Measurements from ENCODE around the gene PLOD3.
A peak's percentile ranks its signal among the peaks of the same experiment; 100 is the strongest.
"Not testable (repeated sequence)": the region's sequence is repeated elsewhere in the genome, so short reads cannot be mapped to it uniquely, and the experiment has no call there.

PLOD3 gene

DNA sequence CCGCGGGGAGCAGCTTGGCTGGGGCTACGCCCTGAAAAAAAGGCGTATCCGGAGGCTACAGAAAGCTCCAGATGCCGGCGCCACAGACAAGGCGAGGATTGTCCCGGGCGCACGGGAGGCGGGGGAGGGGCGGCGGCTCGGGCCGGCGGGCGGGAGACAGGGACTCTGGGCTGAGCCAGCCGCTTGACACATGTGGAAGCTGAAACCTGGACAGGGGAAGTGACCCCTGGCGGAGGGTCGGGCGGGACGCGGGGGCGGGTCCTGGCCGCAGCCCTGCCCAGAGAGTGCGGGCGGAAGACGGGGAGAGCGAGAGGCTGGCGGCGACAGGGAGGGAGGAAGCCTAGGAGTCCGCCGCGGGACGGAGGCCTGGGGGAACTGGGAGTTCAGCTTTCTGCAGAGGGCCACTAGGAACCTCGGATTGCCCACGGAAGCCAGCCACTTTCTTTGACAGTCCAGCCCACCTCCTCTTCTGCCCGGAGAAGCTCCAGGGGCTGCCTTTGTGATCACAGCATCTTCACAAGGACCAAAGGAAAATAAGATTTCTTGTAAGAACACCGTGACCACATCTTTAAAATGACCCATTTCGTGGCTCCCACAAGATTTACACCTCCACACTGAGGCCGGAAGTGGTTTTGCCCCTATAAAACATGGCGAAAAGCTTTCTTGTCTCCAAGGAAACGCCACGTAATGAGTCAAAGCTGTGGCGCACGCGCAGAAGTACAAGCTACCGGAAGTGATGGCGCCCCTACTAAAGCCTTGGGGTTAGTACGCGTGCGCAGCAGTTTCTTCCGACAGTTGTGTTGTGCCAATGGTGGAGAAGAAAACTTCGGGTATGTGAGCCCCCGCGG is at the start of gene PLOD3, which contains the start of gene ZNHIT1:
Gene PLOD3, minus strand, starts transcription at position 194 of the 848 bp plus-strand sequence. CDS start 307 bp downstream, outside the sequence.
Gene ZNHIT1, plus strand, starts transcription at position 778 of the 848 bp plus-strand sequence. Its CDS starts 31 bp downstream, at position 809.
- Histone ChIP-seq H3K36me3 (ENCODE audit: control insufficient read depth in 2 of 2, insufficient read depth in 2 of 2, low read length in 2 of 2) (peaks cover 0 to 8% of the 10 kb centered on the region in 2 donors), H3K27ac (ENCODE audit: low read length) (peak within 1 kb of the TSS; percentile 80), H3K4me1 (ENCODE audit: control insufficient read depth, insufficient read depth, low read length) (peaks cover 35% of the 10 kb centered on the region), H3K9me3 (ENCODE audit: control insufficient read depth in 2 of 2, low read length in 2 of 2) (no peaks in the 10 kb centered on the region), H3K27me3 (ENCODE audit: control insufficient read depth in 1 of 2, insufficient read depth in 2 of 2, low read length in 2 of 2) (no peaks in the 10 kb centered on the region), H3K4me3 (ENCODE audit: low read length in 2 of 2) (peak within 1 kb of the TSS; percentile 90 to 97), H3K9ac (ENCODE audit: low read length in 2 of 2) (peak within 1 kb of the TSS; percentile 80 to 81)

DNA sequence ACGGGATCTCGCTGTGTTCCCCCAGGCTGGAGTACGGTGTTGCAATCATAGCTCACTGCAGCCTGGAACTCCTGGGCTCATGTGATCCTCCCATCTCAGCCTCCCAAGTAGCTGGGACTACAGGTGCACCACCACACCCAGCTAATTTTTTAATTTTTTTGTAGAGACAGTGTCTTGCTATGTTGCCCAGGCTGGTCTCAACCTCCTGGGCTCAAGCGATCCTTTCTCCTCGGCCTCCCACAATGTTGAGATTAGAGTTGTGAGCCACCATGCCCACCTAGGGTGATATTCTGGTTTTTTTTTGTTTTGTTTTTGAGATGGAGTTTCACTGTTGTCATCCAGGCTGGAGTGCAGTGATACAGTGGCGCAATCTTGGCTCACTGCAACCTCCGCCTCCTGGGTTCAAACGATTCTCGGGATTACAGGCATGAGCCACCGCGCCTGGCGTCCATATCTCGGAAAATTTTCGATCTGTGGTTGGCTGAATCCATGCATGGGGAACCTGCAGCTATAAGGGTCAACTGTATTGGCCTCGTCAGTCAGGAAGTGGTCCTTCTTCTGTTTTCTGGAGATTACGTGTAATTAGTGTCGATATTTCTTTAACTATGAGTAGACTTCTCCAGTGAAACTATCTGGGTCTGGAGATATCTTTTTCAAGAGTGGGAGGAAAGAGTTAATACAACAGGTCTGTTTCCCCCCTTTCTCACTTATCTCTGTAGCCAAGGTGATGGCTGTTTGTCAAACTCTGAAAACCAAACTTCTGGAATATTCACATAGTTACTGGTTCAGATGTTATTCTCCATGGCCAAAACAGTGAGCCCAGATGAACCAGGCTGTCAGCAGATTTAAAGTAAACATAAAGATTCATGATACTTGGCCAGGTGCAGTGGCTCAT is 48.5 kb upstream of the PLOD3 start:
- no peaks in the 10 kb centered on the region for H3K4me1 ChIP-seq (ENCODE audit: control insufficient read depth, insufficient read depth, low read length)

GRCh38 chr7:101264102-101264706 is 46.8 kb upstream of the PLOD3 start:
- not testable (repeated sequence) for H3K4me1 ChIP-seq (ENCODE audit: control insufficient read depth, insufficient read depth, low read length); H3K27me3 ChIP-seq (ENCODE audit: control insufficient read depth in 1 of 2, insufficient read depth in 2 of 2, low read length in 2 of 2); H3K36me3 ChIP-seq (ENCODE audit: control insufficient read depth in 2 of 2, insufficient read depth in 2 of 2, low read length in 2 of 2); H3K9me3 ChIP-seq (ENCODE audit: control insufficient read depth in 2 of 2, low read length in 2 of 2); H3K9ac ChIP-seq (ENCODE audit: low read length in 2 of 2); H3K4me3 ChIP-seq (ENCODE audit: low read length in 2 of 2); H3K27ac ChIP-seq (ENCODE audit: low read length)

More for the DNA sequence above, 48.5 kb upstream of the PLOD3 start:
- peaks cover 0 to 2% of the 10 kb centered on the region in 2 donors for H3K27me3 ChIP-seq (ENCODE audit: control insufficient read depth in 1 of 2, insufficient read depth in 2 of 2, low read length in 2 of 2)
- no peak overlapping the region for H3K9ac ChIP-seq (ENCODE audit: low read length in 2 of 2)
- H3K36me3 ChIP-seq (ENCODE audit: control insufficient read depth in 2 of 2, insufficient read depth in 2 of 2, low read length in 2 of 2) = no peaks in the 10 kb centered on the region
- H3K9me3 ChIP-seq (ENCODE audit: control insufficient read depth in 2 of 2, low read length in 2 of 2) = no peaks in the 10 kb centered on the region
- H3K4me3 ChIP-seq (ENCODE audit: low read length in 2 of 2) = no peak overlapping the region
- no peak overlapping the region for H3K27ac ChIP-seq (ENCODE audit: low read length)

DNA sequence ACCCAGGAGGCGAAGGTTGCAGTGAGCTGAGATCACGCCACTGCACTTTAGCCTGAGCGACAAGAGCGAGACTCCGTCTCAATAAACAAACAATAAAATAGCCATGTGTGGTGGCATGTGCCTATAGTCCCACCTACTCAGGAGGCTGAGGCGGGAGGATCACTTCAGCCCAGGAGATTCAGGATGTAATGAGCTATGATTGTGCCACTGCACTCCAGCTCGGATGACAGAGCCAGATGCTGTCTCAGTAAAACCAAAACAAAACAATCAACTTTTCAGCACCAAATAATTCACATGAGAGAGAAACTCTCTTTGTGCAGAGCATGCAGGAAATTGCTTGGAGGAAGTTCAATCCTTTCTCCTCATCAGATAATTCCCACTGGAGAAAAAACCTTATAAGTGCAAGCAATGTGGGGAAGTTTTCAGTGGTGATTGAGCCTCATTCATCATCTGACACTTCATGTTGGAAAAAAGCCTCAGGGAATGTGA is 40.9 kb upstream of the PLOD3 start:
- no peak overlapping the region for H3K4me3 ChIP-seq (ENCODE audit: low read length in 2 of 2)
- H3K36me3 ChIP-seq (ENCODE audit: control insufficient read depth in 2 of 2, insufficient read depth in 2 of 2, low read length in 2 of 2) = no peaks in the 10 kb centered on the region
- no peak overlapping the region for H3K27ac ChIP-seq (ENCODE audit: low read length)
- H3K9me3 ChIP-seq (ENCODE audit: control insufficient read depth in 2 of 2, low read length in 2 of 2) = no peaks in the 10 kb centered on the region
- H3K27me3 ChIP-seq (ENCODE audit: control insufficient read depth in 1 of 2, insufficient read depth in 2 of 2, low read length in 2 of 2) = peaks cover 0 to 2% of the 10 kb centered on the region in 2 donors
- no peaks in the 10 kb centered on the region for H3K4me1 ChIP-seq (ENCODE audit: control insufficient read depth, insufficient read depth, low read length)
- no peak overlapping the region for H3K9ac ChIP-seq (ENCODE audit: low read length in 2 of 2)

DNA sequence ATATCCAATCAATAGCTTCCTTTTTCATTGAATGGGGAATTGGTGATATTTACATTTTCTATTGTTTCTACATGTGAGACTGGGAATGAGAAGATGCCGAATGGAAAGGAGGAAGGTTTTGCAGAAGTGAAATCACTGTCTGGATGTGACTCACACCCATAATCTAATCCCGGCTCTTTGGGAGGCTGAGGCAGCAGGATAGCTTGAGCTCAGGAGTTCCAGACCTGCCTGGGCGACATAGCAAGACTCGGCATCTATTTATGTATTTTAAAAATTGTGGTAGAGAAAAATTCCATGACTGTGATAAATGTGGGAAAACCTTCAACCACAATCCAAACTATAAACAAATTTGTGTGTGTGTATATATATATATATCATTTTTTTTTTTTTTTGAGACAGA is 38.4 kb upstream of the PLOD3 start:
- H3K36me3 ChIP-seq (ENCODE audit: control insufficient read depth in 2 of 2, insufficient read depth in 2 of 2, low read length in 2 of 2) = no peaks in the 10 kb centered on the region
- no peaks in the 10 kb centered on the region for H3K9me3 ChIP-seq (ENCODE audit: control insufficient read depth in 2 of 2, low read length in 2 of 2)
- peaks cover 0 to 2% of the 10 kb centered on the region in 2 donors for H3K27me3 ChIP-seq (ENCODE audit: control insufficient read depth in 1 of 2, insufficient read depth in 2 of 2, low read length in 2 of 2)
- no peak overlapping the region for H3K4me3 ChIP-seq (ENCODE audit: low read length in 2 of 2)
- H3K9ac ChIP-seq (ENCODE audit: low read length in 2 of 2) = no peak overlapping the region
- peaks cover 10% of the 10 kb centered on the region for H3K4me1 ChIP-seq (ENCODE audit: control insufficient read depth, insufficient read depth, low read length)
- H3K27ac ChIP-seq (ENCODE audit: low read length) = no peak overlapping the region

- H3K27me3 ChIP-seq (ENCODE audit: control insufficient read depth in 1 of 2, insufficient read depth in 2 of 2, low read length in 2 of 2); H3K9ac ChIP-seq (ENCODE audit: low read length in 2 of 2); H3K4me3 ChIP-seq (ENCODE audit: low read length in 2 of 2); H3K36me3 ChIP-seq (ENCODE audit: control insufficient read depth in 2 of 2, insufficient read depth in 2 of 2, low read length in 2 of 2); H3K27ac ChIP-seq (ENCODE audit: low read length); H3K9me3 ChIP-seq (ENCODE audit: control insufficient read depth in 2 of 2, low read length in 2 of 2): not testable (repeated sequence)
- peaks cover 16% of the 10 kb centered on the region for H3K4me1 ChIP-seq (ENCODE audit: control insufficient read depth, insufficient read depth, low read length)
These were observed 35.8 kb upstream of the PLOD3 start for GRCh38 chr7:101253199-101253598.

- H3K4me3 ChIP-seq (ENCODE audit: low read length in 2 of 2) = peak overlapping the region; percentile 92 to 97
- H3K9me3 ChIP-seq (ENCODE audit: control insufficient read depth in 2 of 2, low read length in 2 of 2) = no peaks in the 10 kb centered on the region
- peak overlapping the region; percentile 89 to 93 for H3K9ac ChIP-seq (ENCODE audit: low read length in 2 of 2)
- H3K27ac ChIP-seq (ENCODE audit: low read length) = peak overlapping the region; percentile 67
- peaks cover 0 to 3% of the 10 kb centered on the region in 2 donors for H3K36me3 ChIP-seq (ENCODE audit: control insufficient read depth in 2 of 2, insufficient read depth in 2 of 2, low read length in 2 of 2)
- peaks cover 16% of the 10 kb centered on the region for H3K4me1 ChIP-seq (ENCODE audit: control insufficient read depth, insufficient read depth, low read length)
- H3K27me3 ChIP-seq (ENCODE audit: control insufficient read depth in 1 of 2, insufficient read depth in 2 of 2, low read length in 2 of 2) = peaks cover 0 to 2% of the 10 kb centered on the region in 2 donors
These were observed 34.7 kb upstream of the PLOD3 start for GRCh38 chr7:101251871-101252659.

GRCh38 chr7:101250324-101250723 is 32.9 kb upstream of the PLOD3 start:
- Histone ChIP-seq H3K4me3 (ENCODE audit: low read length in 2 of 2) (no peak overlapping the region), H3K27me3 (ENCODE audit: control insufficient read depth in 1 of 2, insufficient read depth in 2 of 2, low read length in 2 of 2) (no peaks in the 10 kb centered on the region)

DNA sequence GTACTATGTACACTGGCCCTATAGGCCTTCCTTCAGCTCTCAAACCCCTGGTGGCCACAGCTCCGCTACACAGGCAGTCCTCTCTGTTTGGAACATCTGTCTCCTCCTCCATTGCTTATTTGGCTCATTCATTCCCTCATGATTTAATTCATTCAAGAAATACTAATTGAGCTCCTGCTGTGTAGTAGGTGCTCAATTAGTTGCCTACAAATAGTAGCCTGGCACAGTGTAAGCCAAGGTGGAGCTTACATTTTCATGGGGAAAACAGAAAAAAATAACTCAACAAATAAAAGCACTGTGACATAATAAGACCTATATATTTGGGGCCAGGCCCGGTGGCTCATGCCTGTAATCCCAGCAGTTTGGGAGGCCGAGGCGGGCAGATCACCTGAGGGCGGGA is 30.9 kb upstream of the PLOD3 start:
- Histone ChIP-seq H3K4me3 (ENCODE audit: low read length in 2 of 2) (no peak overlapping the region), H3K27me3 (ENCODE audit: control insufficient read depth in 1 of 2, insufficient read depth in 2 of 2, low read length in 2 of 2) (no peaks in the 10 kb centered on the region), H3K9ac (ENCODE audit: low read length in 2 of 2) (no peak overlapping the region), H3K27ac (ENCODE audit: low read length) (no peak overlapping the region), H3K9me3 (ENCODE audit: control insufficient read depth in 2 of 2, low read length in 2 of 2) (no peaks in the 10 kb centered on the region), H3K36me3 (ENCODE audit: control insufficient read depth in 2 of 2, insufficient read depth in 2 of 2, low read length in 2 of 2) (peaks cover 3% of the 10 kb centered on the region in 2 donors), H3K4me1 (ENCODE audit: control insufficient read depth, insufficient read depth, low read length) (peaks cover 39% of the 10 kb centered on the region)

More at GRCh38 chr7:101250324-101250723, 32.9 kb upstream of the PLOD3 start:
- Histone ChIP-seq H3K9ac (ENCODE audit: low read length in 2 of 2) (no peak overlapping the region), H3K36me3 (ENCODE audit: control insufficient read depth in 2 of 2, insufficient read depth in 2 of 2, low read length in 2 of 2) (peaks cover 0 to 3% of the 10 kb centered on the region in 2 donors), H3K4me1 (ENCODE audit: control insufficient read depth, insufficient read depth, low read length) (peaks cover 22% of the 10 kb centered on the region), H3K27ac (ENCODE audit: low read length) (no peak overlapping the region), H3K9me3 (ENCODE audit: control insufficient read depth in 2 of 2, low read length in 2 of 2) (no peaks in the 10 kb centered on the region)

All from stomach smooth muscle (tissue), 2 donors.